NCI-H1436 treated with DMSO at 0.1 percent for 48 hours (cell line): ENCODE results near the gene NLGN4Y.
"Not testable (repeated sequence)": the region's sequence is repeated elsewhere in the genome, so short reads cannot be mapped to it uniquely, and the experiment has no call there.

Source experiments
- DNase-seq: peaks from one replicate; lab custom pipeline; 2025; lab: John Stamatoyannopoulos, UW

Gene NLGN4Y

DNA sequence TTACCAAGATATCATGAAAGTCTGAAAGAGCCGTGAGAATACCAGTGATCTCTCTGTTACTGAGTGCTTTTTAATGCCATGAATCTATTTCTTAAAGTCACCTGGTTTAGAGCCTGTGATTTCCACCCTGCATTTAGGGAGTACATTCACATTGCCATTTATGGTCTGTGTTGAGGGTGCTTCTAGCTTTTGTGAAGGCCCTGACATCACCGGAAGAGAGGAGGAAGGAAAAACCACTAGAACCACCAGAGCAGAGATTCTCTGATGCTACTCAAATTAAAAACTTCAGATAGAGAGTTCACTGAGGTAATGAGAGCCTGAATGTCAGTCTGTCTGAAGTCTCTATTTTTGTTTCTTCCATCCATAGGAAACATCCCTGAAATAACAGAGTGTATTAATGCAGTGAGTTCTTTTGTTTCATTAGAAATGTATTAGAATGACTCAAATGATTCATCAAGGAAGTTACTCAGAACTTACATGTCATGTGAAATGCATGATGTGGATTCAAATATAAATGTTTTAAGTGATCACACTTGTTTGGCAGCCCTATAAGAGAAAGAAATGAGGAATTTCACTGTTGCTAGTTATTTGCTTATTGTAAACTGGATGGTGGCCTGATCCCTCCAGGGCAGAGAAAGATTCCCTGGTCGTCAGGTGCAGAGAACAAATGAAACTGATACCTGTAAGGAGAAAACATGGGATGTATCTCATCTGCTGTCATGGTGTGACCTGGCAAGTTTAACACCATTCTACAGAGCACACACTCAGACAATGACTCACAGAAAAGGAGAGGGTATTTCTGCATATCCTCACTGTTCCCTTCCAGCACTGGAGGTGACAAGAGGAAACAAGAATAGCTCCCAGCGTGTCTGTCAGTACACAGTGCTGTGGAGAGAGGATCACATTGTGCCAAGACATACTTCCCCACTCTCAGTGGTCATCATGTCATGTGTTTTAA, 310.1 kb downstream of the NLGN4Y start:
- DNase-seq, result no peak

GRCh38 chrY:14837466-14837865, 313.1 kb downstream of the NLGN4Y start:
- no peak for DNase-seq

GRCh38 chrY:14850734-14851133, 326.4 kb downstream of the NLGN4Y start:
- no peak for DNase-seq

GRCh38 chrY:14860448-14860847, 336.1 kb downstream of the NLGN4Y start:
- DNase-seq, result no peak

- DNase-seq, result not testable (repeated sequence)
These were observed 336.7 kb downstream of the NLGN4Y start for GRCh38 chrY:14861033-14861432.

- DNase-seq, result no peak
These were observed 347.6 kb downstream of the NLGN4Y start for GRCh38 chrY:14871971-14872370.
